NOMO-1 (cell line): Measurements from ENCODE around the gene STK40.

ENCODE experiments used
- DNase-seq, 2 experiments: peaks; one replicate each; lab custom pipeline; 2025; ENCODE audit not compliant: unreplicated experiment in 2 of 2; lab: John Stamatoyannopoulos, UW

The STK40 gene

GRCh38 chr1:36321119-36321951 is 64.4 kb downstream of the STK40 start:
- no peak for DNase-seq

- no peak for DNase-seq
Measured at GRCh38 chr1:36320767-36321118, 65.0 kb downstream of the STK40 start.

GRCh38 chr1:36320291-36320761 is 65.4 kb downstream of the STK40 start:
- peak in 1 of 2 experiments; percentile 30 for DNase-seq

- no peak for DNase-seq
Measured at GRCh38 chr1:36309397-36309796, 76.3 kb downstream of the STK40 start.

GRCh38 chr1:36307601-36308330 is 78.0 kb downstream of the STK40 start:
- DNase-seq, result no peak

GRCh38 chr1:36306902-36307456 is 78.7 kb downstream of the STK40 start:
- peak; percentile 88 to 89 for DNase-seq

- DNase-seq, result no peak
Measured at GRCh38 chr1:36306210-36306901, 79.4 kb downstream of the STK40 start, which contains the start of gene SH3D21. SH3D21 (plus strand) TSS chr1:36306368; CDS start chr1:36306421, 53 bp downstream.

GRCh38 chr1:36305915-36306209 is 79.9 kb downstream of the STK40 start:
- DNase-seq, result no peak

- DNase-seq, result no peak
Measured at GRCh38 chr1:36304970-36305914, 80.5 kb downstream of the STK40 start.

GRCh38 chr1:36304521-36304920 is 81.2 kb downstream of the STK40 start:
- peak; percentile 33 to 39 for DNase-seq

- no peak for DNase-seq
Measured at GRCh38 chr1:36303650-36304360, 81.9 kb downstream of the STK40 start.

- no peak for DNase-seq
Measured at GRCh38 chr1:36303244-36303643, 82.5 kb downstream of the STK40 start.

GRCh38 chr1:36301220-36301619 is 84.5 kb downstream of the STK40 start:
- no peak for DNase-seq

- DNase-seq, result no peak
Measured at GRCh38 chr1:36300526-36300925, 85.2 kb downstream of the STK40 start.

- no peak for DNase-seq
Measured at GRCh38 chr1:36298640-36299039, 87.1 kb downstream of the STK40 start.

- DNase-seq, result no peak
Measured at GRCh38 chr1:36297062-36297461, 88.7 kb downstream of the STK40 start.

GRCh38 chr1:36295390-36295789 is 90.3 kb downstream of the STK40 start:
- DNase-seq, result no peak
